ENCODE measurements around the gene DOK7. TPM values are rescaled to one million over a fixed set of nuclear protein-coding genes. Genes with fewer than 3 reads are reported as not detected.

DOK7 gene
- polyA plus RNA-seq, 3 donors = not detected

DNA sequence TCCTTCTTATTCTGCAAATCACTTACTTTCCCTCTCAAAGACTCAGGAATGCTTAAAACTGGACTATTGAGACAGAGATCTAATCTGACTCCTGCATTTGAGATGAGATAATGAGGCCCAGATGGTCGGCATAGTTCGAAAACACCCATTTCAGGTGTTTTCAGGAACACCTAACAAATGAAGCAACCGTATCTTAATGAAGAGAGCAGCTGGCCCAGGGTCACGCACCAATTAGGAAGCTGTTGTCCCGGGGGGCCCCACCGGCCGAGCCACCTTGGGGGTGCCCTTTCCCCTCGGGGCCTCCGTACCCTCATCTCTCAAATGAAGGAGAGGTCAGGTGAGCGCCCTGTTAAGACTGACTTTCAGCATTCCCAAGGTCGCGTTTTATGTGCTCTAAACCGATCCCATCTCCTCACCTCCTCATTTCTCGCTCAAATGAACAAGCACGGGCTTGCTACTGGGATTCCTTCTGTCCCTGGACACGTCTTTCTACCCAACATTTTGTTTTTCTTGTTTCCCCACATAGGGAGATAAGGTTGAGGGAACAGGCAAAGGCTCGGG, 68.3 kb downstream of the DOK7 start:
- peaks cover 55% of the 10 kb centered on the region for H4K20me1 ChIP-seq (ENCODE audit: insufficient read depth, low read length)
- H3K9me3 Mint-ChIP-seq = peaks cover 2 to 12% (median 5%) of the 10 kb centered on the region in 7 donors
- peaks cover 14 to 26% of the 10 kb centered on the region in 2 donors for H3K36me3 ChIP-seq (replicated peaks in 1 of 2; ENCODE audit: control insufficient read depth in 1 of 2, insufficient read depth in 2 of 2, low read length in 2 of 2)
- peaks cover 42% of the 10 kb centered on the region for H3K4me1 Mint-ChIP-seq
- H3K9me3 ChIP-seq (replicated peaks in 1 of 2; ENCODE audit: control insufficient read depth in 1 of 2, insufficient read depth in 1 of 2, low read length in 2 of 2) = no peaks in the 10 kb centered on the region
- peaks cover 0 to 17% (median 11%) of the 10 kb centered on the region in 3 donors for H3K27me3 Mint-ChIP-seq (ENCODE audit: low read depth in 3 of 3)
- peak overlapping the region; percentile 83 for H3K9ac ChIP-seq (ENCODE audit: insufficient read depth, low read length, poor library complexity, severe bottlenecking)
- peaks cover 58% of the 10 kb centered on the region for H3K79me2 ChIP-seq (ENCODE audit: insufficient read depth, low read length)
- H3K27me3 ChIP-seq (ENCODE audit: control insufficient read depth in 2 of 2, insufficient read depth in 2 of 2, low read length in 2 of 2) = no peaks in the 10 kb centered on the region
- H3K4me3 Mint-ChIP-seq = peak overlapping the region; percentile 97 to 98
- peak overlapping the region; percentile 85 to 93 (median 93) for H3K4me3 ChIP-seq (replicated peaks in 1 of 3; ENCODE audit: low read depth in 2 of 3, low read length in 3 of 3)
- no peak for DNase-seq
- H3K27ac Mint-ChIP-seq = peak overlapping the region in 6 of 7 donors; percentile 29 to 89 (median 74)
- H3K4me2 ChIP-seq (replicated peaks; ENCODE audit: extremely low read depth, low read length, poor library complexity, severe bottlenecking) = peak overlapping the region; percentile 93
- peak overlapping the region; percentile 90 for H2AFZ ChIP-seq (ENCODE audit: insufficient read depth, low read depth, low read length, poor library complexity, severe bottlenecking)
- H3K4me1 ChIP-seq (ENCODE audit: control insufficient read depth in 1 of 2, insufficient read depth in 2 of 2, low read length in 2 of 2) = peaks cover 35 to 46% of the 10 kb centered on the region in 2 donors
- intact Hi-C loops (cut with micrococcal nuclease) = no loop called here
- TF ChIP-seq, protein P1, sequence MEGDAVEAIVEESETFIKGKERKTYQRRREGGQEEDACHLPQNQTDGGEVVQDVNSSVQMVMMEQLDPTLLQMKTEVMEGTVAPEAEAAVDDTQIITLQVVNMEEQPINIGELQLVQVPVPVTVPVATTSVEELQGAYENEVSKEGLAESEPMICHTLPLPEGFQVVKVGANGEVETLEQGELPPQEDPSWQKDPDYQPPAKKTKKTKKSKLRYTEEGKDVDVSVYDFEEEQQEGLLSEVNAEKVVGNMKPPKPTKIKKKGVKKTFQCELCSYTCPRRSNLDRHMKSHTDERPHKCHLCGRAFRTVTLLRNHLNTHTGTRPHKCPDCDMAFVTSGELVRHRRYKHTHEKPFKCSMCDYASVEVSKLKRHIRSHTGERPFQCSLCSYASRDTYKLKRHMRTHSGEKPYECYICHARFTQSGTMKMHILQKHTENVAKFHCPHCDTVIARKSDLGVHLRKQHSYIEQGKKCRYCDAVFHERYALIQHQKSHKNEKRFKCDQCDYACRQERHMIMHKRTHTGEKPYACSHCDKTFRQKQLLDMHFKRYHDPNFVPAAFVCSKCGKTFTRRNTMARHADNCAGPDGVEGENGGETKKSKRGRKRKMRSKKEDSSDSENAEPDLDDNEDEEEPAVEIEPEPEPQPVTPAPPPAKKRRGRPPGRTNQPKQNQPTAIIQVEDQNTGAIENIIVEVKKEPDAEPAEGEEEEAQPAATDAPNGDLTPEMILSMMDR (IDR thresholded peaks at IDR 0.05) = no peak
- 30% methylated on average over 14 of the region's 17 CpGs for WGBS (ENCODE audit: insufficient coverage)
- peaks cover 13 to 27% of the 10 kb centered on the region in 2 donors for H3K36me3 Mint-ChIP-seq
- peak overlapping the region in 1 of 2 donors; percentile 83 for H3K27ac ChIP-seq (ENCODE audit: low read depth in 1 of 2, low read length in 2 of 2)

DNA sequence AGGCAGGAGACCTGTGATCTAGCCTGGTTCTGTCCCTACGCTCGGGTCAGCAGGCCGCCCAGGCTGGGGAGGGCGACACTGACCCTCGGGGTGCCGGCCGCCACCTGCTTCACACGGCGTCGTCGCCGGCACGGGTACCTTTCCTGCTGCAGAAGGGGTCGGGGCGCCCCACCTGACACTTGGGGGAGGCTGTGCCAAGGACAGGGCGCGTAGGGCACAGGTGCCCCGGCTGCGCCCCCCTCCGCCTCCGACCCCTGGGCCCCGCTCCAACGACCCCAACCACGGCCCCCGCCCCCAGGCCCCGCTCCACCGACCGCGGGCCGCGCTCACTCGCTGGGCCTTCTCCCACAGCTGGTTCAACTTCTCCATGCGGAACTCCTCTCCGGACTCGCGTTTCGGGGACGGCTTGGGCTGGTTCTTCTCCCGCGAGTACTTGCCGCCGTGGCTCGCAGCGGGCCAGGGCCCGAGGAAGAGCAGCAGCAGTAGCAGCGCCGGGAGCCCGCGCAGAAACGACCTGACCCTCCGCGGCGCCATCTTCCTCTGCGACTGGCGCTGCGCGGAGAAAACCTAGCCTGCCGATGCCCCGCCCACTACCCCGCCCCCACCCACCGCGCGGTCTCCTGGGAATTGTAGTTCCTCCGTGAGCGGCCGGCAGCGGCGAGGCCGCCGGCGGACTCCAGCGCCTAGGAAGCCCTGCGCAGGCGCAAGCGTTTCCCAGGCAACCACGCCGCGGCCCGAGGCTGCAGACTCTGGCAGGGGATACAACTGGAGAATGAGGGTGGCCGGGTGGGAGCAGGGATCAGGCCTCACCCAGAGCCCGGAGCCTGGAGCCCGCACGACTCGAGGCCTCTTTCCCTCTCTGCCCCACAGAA, 69.0 kb downstream of the DOK7 start, which contains the start of gene LRPAP1:
Gene LRPAP1 (minus strand): TSS at position 544 of the 872 bp plus-strand sequence. CDS start 10 bp downstream, at position 534.
- intact Hi-C loops (cut with micrococcal nuclease) = no loop called here
- peak within 1 kb of the TSS; percentile 97 to 98 for H3K4me3 Mint-ChIP-seq
- peak within 1 kb of the TSS; percentile 93 for H3K4me2 ChIP-seq (replicated peaks; ENCODE audit: extremely low read depth, low read length, poor library complexity, severe bottlenecking)
- peak within 1 kb of the TSS; percentile 38 to 83 for H3K27ac ChIP-seq (ENCODE audit: low read depth in 1 of 2, low read length in 2 of 2)
- DNase-seq = peak; percentile 85 to 86 (median 86)
- H3K4me1 Mint-ChIP-seq = peaks cover 42% of the 10 kb centered on the region
- peaks cover 48% of the 10 kb centered on the region for H4K20me1 ChIP-seq (ENCODE audit: insufficient read depth, low read length)
- TF ChIP-seq, protein P1 (IDR thresholded peaks at IDR 0.05) = no peak
- peaks cover 35 to 46% of the 10 kb centered on the region in 2 donors for H3K4me1 ChIP-seq (ENCODE audit: control insufficient read depth in 1 of 2, insufficient read depth in 2 of 2, low read length in 2 of 2)
- H3K79me2 ChIP-seq (ENCODE audit: insufficient read depth, low read length) = peaks cover 51% of the 10 kb centered on the region
- WGBS (ENCODE audit: insufficient coverage) = under 1% methylated on average over 80 of the region's 84 CpGs
- H3K9me3 Mint-ChIP-seq = peaks cover 4 to 15% (median 6%) of the 10 kb centered on the region in 7 donors
- H3K36me3 ChIP-seq (replicated peaks in 1 of 2; ENCODE audit: control insufficient read depth in 1 of 2, insufficient read depth in 2 of 2, low read length in 2 of 2) = peaks cover 11 to 18% of the 10 kb centered on the region in 2 donors
- peak within 1 kb of the TSS; percentile 90 for H2AFZ ChIP-seq (ENCODE audit: insufficient read depth, low read depth, low read length, poor library complexity, severe bottlenecking)
- H3K9ac ChIP-seq (ENCODE audit: insufficient read depth, low read length, poor library complexity, severe bottlenecking) = peak within 1 kb of the TSS; percentile 83
- H3K4me3 ChIP-seq (replicated peaks in 1 of 3; ENCODE audit: low read depth in 2 of 3, low read length in 3 of 3) = peak within 1 kb of the TSS; percentile 85 to 93 (median 93)
- H3K27me3 ChIP-seq (ENCODE audit: control insufficient read depth in 2 of 2, insufficient read depth in 2 of 2, low read length in 2 of 2) = no peaks in the 10 kb centered on the region
- peaks cover 0 to 17% (median 11%) of the 10 kb centered on the region in 3 donors for H3K27me3 Mint-ChIP-seq (ENCODE audit: low read depth in 3 of 3)
- peak within 1 kb of the TSS; percentile 89 to 98 (median 94) for H3K27ac Mint-ChIP-seq
- H3K9me3 ChIP-seq (replicated peaks in 1 of 2; ENCODE audit: control insufficient read depth in 1 of 2, insufficient read depth in 1 of 2, low read length in 2 of 2) = no peaks in the 10 kb centered on the region
- H3K36me3 Mint-ChIP-seq = peaks cover 9 to 19% of the 10 kb centered on the region in 2 donors

Data from CD14-positive monocyte (primary cell).